Smooth muscle cell (in vitro differentiated cells): ENCODE data around the gene KCNG4. TPM values are rescaled to one million over a fixed set of nuclear protein-coding genes. Genes with fewer than 3 reads are reported as not detected.
A peak's percentile ranks its signal among the peaks of the same experiment; 100 is the strongest.

Experiments used
- DNase-seq: peaks from one replicate; lab custom pipeline; 2025; ENCODE audit not compliant: unreplicated experiment; lab: John Stamatoyannopoulos, UW
- H2AFZ ChIP-seq: fragments of 200-600 bp; sonication (generic); 2 replicates; pipeline ENCODE4 v1.6.0; 2016; ENCODE audit warnings: antibody characterized with exemption, low read depth, mild to moderate bottlenecking
- H3F3A ChIP-seq: fragments of 200-600 bp; sonication (generic); 2 replicates; pipeline ENCODE4 v1.6.0; 2017; ENCODE audit warnings: antibody characterized with exemption, low read depth
- H3K27ac ChIP-seq: fragments of 200-600 bp; sonication (generic); 2 replicates; pipeline ENCODE4 v1.5.1; 2016; ENCODE audit warnings: low read depth, mild to moderate bottlenecking
- H3K27me3 ChIP-seq: fragments of 200-600 bp; sonication (generic); 2 replicates; pipeline ENCODE4 v1.6.1; 2016; ENCODE audit warnings: low read depth, mild to moderate bottlenecking
- H3K36me3 ChIP-seq: fragments of 200-600 bp; sonication (generic); 2 replicates; pipeline ENCODE4 v1.5.1; 2016; ENCODE audit warnings: low read depth
- H3K4me1 ChIP-seq: fragments of 200-600 bp; sonication (generic); 2 replicates; pipeline ENCODE4 v1.5.1; 2016; ENCODE audit warnings: low read depth
- H3K4me2 ChIP-seq: fragments of 200-600 bp; sonication (generic); 2 replicates; pipeline ENCODE4 v1.6.0; 2016; ENCODE audit warnings: mild to moderate bottlenecking
- H3K4me3 ChIP-seq: fragments of 200-600 bp; sonication (generic); 2 replicates; pipeline ENCODE4 v1.5.1; 2016; ENCODE audit warnings: mild to moderate bottlenecking
- H3K79me2 ChIP-seq: fragments of 200-600 bp; sonication (generic); 2 replicates; pipeline ENCODE4 v1.6.0; 2016; ENCODE audit warnings: low read depth, mild to moderate bottlenecking
- H3K9ac ChIP-seq: fragments of 200-600 bp; sonication (generic); 2 replicates; pipeline ENCODE4 v1.6.0; 2016; ENCODE audit warnings: low read depth
- H3K9me3 ChIP-seq: fragments of 200-600 bp; sonication (generic); replicated peaks from 2 replicates; pipeline ENCODE4 v1.5.1; 2016; ENCODE audit warnings: low read depth
- H4K20me1 ChIP-seq: fragments of 200-600 bp; sonication (generic); 2 replicates; pipeline ENCODE4 v1.6.0; 2016; ENCODE audit warnings: low read depth
- WGBS: methylation state at CpG from one replicate; pipeline ENCODE4 v1.1.7; 2016; ENCODE audit warnings: low lambda C conversion rate; 5-methylcytosine and 5-hydroxymethylcytosine counted together
- polyA plus RNA-seq: library from polyadenylated mRNA; unstranded; fragments of >200 nt; fragmentation: Nextera tagmentation; extraction: Ambion mirVana; gene quantifications from 2 replicates; pipeline ENCODE4 v1.2.1, GENCODE V29; 2016
- total RNA-seq: library from RNA; depleted of rRNA; stranded (reverse); fragments of >200 nt; gene quantifications from 2 replicates; pipeline ENCODE4 v1.2.3, GENCODE V29; 2014
- TF ChIP-seq, protein P1 (sequence below): fragments of 200-600 bp; sonication (generic); IDR thresholded peaks from 2 replicates; pipeline ENCODE4 v1.5.1; 2017; ENCODE audit warnings: borderline replicate concordance, mild to moderate bottlenecking, antibody characterized with exemption; ENCODE audit not compliant: insufficient read depth, poor library complexity, severe bottlenecking

KCNG4 gene
- total and polyA plus RNA-seq, 2 experiments from 2014 or later: not detected

DNA sequence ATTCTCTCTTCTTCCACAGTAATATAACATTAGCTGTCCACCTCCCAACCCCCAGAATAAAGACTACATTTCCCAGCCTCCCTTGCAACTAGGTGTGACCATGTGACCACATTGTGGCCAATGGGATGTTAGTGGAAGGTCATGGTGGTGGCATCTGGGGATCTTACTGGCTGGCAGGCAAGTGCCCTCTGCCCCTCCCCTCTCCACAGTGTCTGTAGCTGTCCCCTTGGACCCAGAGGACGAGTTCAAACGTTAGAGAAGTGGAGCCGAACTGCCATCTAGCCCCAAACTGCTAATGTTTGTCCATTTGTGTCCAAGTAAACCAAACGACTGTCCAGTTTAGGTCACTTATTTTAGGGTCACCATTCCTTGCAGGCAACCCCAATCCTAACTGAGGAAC is 26.6 kb upstream of the KCNG4 start:
- peak overlapping the region; percentile 84 for H2AFZ ChIP-seq
- H4K20me1 ChIP-seq: no peaks in the 10 kb centered on the region
- no peak overlapping the region for H3K27ac ChIP-seq
- TF ChIP-seq, protein P1, sequence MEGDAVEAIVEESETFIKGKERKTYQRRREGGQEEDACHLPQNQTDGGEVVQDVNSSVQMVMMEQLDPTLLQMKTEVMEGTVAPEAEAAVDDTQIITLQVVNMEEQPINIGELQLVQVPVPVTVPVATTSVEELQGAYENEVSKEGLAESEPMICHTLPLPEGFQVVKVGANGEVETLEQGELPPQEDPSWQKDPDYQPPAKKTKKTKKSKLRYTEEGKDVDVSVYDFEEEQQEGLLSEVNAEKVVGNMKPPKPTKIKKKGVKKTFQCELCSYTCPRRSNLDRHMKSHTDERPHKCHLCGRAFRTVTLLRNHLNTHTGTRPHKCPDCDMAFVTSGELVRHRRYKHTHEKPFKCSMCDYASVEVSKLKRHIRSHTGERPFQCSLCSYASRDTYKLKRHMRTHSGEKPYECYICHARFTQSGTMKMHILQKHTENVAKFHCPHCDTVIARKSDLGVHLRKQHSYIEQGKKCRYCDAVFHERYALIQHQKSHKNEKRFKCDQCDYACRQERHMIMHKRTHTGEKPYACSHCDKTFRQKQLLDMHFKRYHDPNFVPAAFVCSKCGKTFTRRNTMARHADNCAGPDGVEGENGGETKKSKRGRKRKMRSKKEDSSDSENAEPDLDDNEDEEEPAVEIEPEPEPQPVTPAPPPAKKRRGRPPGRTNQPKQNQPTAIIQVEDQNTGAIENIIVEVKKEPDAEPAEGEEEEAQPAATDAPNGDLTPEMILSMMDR: no peak
- H3K9ac ChIP-seq: no peak overlapping the region
- H3K79me2 ChIP-seq: no peaks in the 10 kb centered on the region
- peak; percentile 13 for DNase-seq
- H3K4me3 ChIP-seq: no peak overlapping the region
- no peaks in the 10 kb centered on the region for H3K9me3 ChIP-seq
- H3K27me3 ChIP-seq: no peaks in the 10 kb centered on the region
- H3K4me1 ChIP-seq: no peaks in the 10 kb centered on the region
- no peaks in the 10 kb centered on the region for H3F3A ChIP-seq
- no peaks in the 10 kb centered on the region for H3K36me3 ChIP-seq
- H3K4me2 ChIP-seq: no peak overlapping the region
- 35% methylated on average over 4 of the region's 4 CpGs for WGBS

GRCh38 chr16:84262939-84263338 is 23.1 kb upstream of the KCNG4 start:
- DNase-seq: no peak
- H3K27ac ChIP-seq: no peak overlapping the region
- TF ChIP-seq, protein P1: no peak
- no peaks in the 10 kb centered on the region for H3K9me3 ChIP-seq
- H3K79me2 ChIP-seq: no peaks in the 10 kb centered on the region
- H3K4me3 ChIP-seq: no peak overlapping the region
- H3K36me3 ChIP-seq: no peaks in the 10 kb centered on the region
- no peaks in the 10 kb centered on the region for H4K20me1 ChIP-seq
- no peaks in the 10 kb centered on the region for H3K4me1 ChIP-seq
- 94% methylated on average over 3 of the region's 3 CpGs for WGBS
- no peak overlapping the region for H3K9ac ChIP-seq
- H3K4me2 ChIP-seq: no peak overlapping the region
- H3K27me3 ChIP-seq: no peaks in the 10 kb centered on the region
- H2AFZ ChIP-seq: no peak overlapping the region
- no peaks in the 10 kb centered on the region for H3F3A ChIP-seq

DNA sequence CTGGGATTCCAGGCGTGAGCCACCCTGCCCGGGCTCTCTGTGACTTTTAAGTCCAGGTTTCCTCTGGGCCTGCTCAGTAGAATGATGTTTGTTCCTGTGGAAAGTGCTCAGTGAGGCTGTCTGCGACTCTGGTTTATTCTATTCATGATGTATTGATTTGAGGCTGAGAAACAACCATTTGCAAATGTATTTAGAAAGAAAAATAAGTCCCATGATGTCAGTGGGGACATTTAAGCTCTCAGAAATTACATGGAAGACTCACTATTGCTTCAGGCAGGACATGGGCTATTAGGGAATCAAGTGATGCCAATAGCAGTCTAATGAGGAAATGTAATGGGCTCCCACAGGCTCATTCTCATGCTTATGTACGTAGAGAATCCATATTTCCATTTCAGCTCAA is 22.2 kb upstream of the KCNG4 start:
- WGBS: 91% methylated on average over 4 of the region's 4 CpGs
- H3K9ac ChIP-seq: no peak overlapping the region

More for the DNA sequence above, 22.2 kb upstream of the KCNG4 start:
- Histone ChIP-seq H3F3A (no peaks in the 10 kb centered on the region), H3K4me3 (no peak overlapping the region), H3K4me2 (no peak overlapping the region), H4K20me1 (no peaks in the 10 kb centered on the region), H3K9me3 (no peaks in the 10 kb centered on the region), H3K27me3 (no peaks in the 10 kb centered on the region), H2AFZ (no peak overlapping the region), H3K79me2 (no peaks in the 10 kb centered on the region), H3K36me3 (no peaks in the 10 kb centered on the region), H3K4me1 (no peaks in the 10 kb centered on the region), H3K27ac (no peak overlapping the region)
- TF ChIP-seq, protein P1: no peak
- DNase-seq: no peak
